ENCODE measurements around the gene ZPLD1. TPM values are rescaled to one million over a fixed set of nuclear protein-coding genes. Genes with fewer than 3 reads are reported as not detected.

ZPLD1 gene
- total and polyA plus RNA-seq, 2 of the 8 experiments (the other 6 are each of a cell fraction or from before 2014, with no cell fraction given) = not detected

DNA sequence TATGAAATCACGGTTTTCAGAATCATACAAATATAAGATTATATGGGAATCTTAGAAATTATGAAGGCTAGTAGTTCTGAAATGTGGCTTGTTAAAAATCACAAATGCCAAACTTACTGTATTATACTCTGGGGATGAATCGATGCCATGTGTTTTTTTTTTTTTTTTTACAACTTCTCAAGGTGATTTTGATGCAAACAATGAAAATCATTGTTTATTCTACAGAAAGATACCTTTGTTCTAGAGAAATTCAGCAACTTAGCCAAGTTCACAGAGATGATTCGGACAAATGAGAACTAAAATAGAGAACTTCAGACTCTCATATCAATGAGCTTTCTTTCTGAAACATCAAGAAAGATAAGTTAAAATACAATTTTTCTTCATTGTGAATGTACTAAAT lies 92.0 kb downstream of the ZPLD1 start:
- Histone ChIP-seq H2BK5ac (ENCODE audit: low read depth, low read length) (no peak overlapping the region), H2BK120ac (replicated peaks; ENCODE audit: low read depth, low read length) (no peak overlapping the region), H2AK5ac (ENCODE audit: low read depth, low read length) (no peak overlapping the region), H3K27ac (ENCODE audit: low read depth, low read length) (no peak overlapping the region), H2BK20ac (ENCODE audit: low read length) (no peak overlapping the region), H4K8ac (ENCODE audit: extremely low read depth, insufficient read depth, low read length) (no peak overlapping the region), H3K23ac (ENCODE audit: insufficient read length) (no peak overlapping the region), H2AFZ (ENCODE audit: low read length) (no peak overlapping the region), H2BK12ac (ENCODE audit: low read depth, low read length) (no peak overlapping the region), H4K91ac (replicated peaks; ENCODE audit: insufficient read length, low read length) (no peak overlapping the region), H3K79me2 (ENCODE audit: control insufficient read depth in 1 of 2, insufficient read depth in 2 of 2, low read length in 2 of 2) (no peaks in the 10 kb centered on the region), H3K79me1 (ENCODE audit: low read depth, low read length) (no peaks in the 10 kb centered on the region), H3K14ac (ENCODE audit: insufficient read length) (no peak overlapping the region), H3K4me1 (replicated peaks in 1 of 4; ENCODE audit: control insufficient read depth in 3 of 4, insufficient read depth in 4 of 4, low read length in 3 of 4) (no peaks in the 10 kb centered on the region), H3K4me2 (ENCODE audit: insufficient read depth in 1 of 2, low read depth in 2 of 2, low read length in 2 of 2) (no peak overlapping the region), H2BK15ac (ENCODE audit: low read length) (no peak overlapping the region), H3K4me3 (ENCODE audit: extremely low read depth in 1 of 4, insufficient read depth in 2 of 4, low read depth in 3 of 4, low read length in 4 of 4) (no peak overlapping the region), H3K27me3 (replicated peaks in 1 of 4; ENCODE audit: control insufficient read depth in 3 of 4, extremely low read depth in 1 of 4, insufficient read depth in 3 of 4, low read length in 3 of 4) (no peaks in the 10 kb centered on the region), H4K20me1 (replicated peaks in 1 of 2; ENCODE audit: control insufficient read depth in 1 of 2, insufficient read depth in 2 of 2, low read length in 2 of 2) (no peaks in the 10 kb centered on the region), H3K18ac (ENCODE audit: extremely low read depth, low read length) (no peak overlapping the region), H3K4ac (replicated peaks; ENCODE audit: insufficient read length, low read depth, low read length) (no peak overlapping the region), H3K9ac (replicated peaks in 1 of 4; ENCODE audit: extremely low read depth in 1 of 4, low read depth in 3 of 4, low read length in 3 of 4) (no peak overlapping the region), H3K56ac (replicated peaks; ENCODE audit: insufficient read length, low read depth, low read length) (no peak overlapping the region), H3K9me3 (ENCODE audit: insufficient read depth in 2 of 2, low read depth in 1 of 2, low read length in 1 of 2) (no peaks in the 10 kb centered on the region), H3K23me2 (ENCODE audit: low read depth, low read length) (no peaks in the 10 kb centered on the region; the same call in 1 of the 2 replicates), H4K5ac (ENCODE audit: insufficient read length, low read depth, low read length) (no peak overlapping the region), H3K36me3 (ENCODE audit: control insufficient read depth in 2 of 4, insufficient read depth in 4 of 4, low read length in 3 of 4) (no peaks in the 10 kb centered on the region)
- 70% methylated on average over 3 of the region's 3 CpGs; no CpG with 5 or more reads in 1 of the 2 experiments for WGBS, 2 experiments (ENCODE audit: extremely low coverage in 1 of 2, insufficient coverage in 1 of 2, insufficient read length in 1 of 2, insufficient replicate concordance in 2 of 2, low coverage in 1 of 2, low lambda C conversion rate in 2 of 2, missing lambda C conversion rate in 1 of 2)
- POLR2A ChIA-PET (ENCODE audit: partially characterized antibody) = no interaction called here
- DNase-seq (ENCODE audit: low read depth in 1 of 2, low spot score in 2 of 2) (no peak), FAIRE-seq (no peak)
- CTCF ChIA-PET (ENCODE audit: partially characterized antibody) = interaction anchor here (0.5 to 6.1 kb wide), 7 partner anchors 13 to 820 kb away, joined by 3 to 81 read pairs (median 3); no protein-coding TSS in a partner anchor
- no peak for TF ChIP-seq GABPA (IDR thresholded peaks at IDR 0.05; ENCODE audit: borderline replicate concordance, insufficient read depth, low read length)
- TF ChIP-seq TBP (IDR thresholded peaks at IDR 0.05; ENCODE audit: low read depth, low read length) = no peak
- TF ChIP-seq CREB1 (IDR thresholded peaks at IDR 0.05) = no peak
- TF ChIP-seq, protein P1, sequence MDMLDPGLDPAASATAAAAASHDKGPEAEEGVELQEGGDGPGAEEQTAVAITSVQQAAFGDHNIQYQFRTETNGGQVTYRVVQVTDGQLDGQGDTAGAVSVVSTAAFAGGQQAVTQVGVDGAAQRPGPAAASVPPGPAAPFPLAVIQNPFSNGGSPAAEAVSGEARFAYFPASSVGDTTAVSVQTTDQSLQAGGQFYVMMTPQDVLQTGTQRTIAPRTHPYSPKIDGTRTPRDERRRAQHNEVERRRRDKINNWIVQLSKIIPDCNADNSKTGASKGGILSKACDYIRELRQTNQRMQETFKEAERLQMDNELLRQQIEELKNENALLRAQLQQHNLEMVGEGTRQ (IDR thresholded peaks at IDR 0.05; ENCODE audit: low read length) = no peak
- no peak for TF ChIP-seq NRF1 (IDR thresholded peaks at IDR 0.05; ENCODE audit: low read depth, low read length)
- TF ChIP-seq RXRA (IDR thresholded peaks at IDR 0.05; ENCODE audit: insufficient read depth, low read depth, low read length) = no peak
- no peak for TF ChIP-seq CTBP2 (IDR thresholded peaks at IDR 0.05; ENCODE audit: borderline replicate concordance, insufficient read depth, insufficient read length, low read length)
- TF ChIP-seq KDM4A (IDR thresholded peaks at IDR 0.05; ENCODE audit: low read depth, low read length, severe bottlenecking) = no peak
- no peak for TF ChIP-seq SP1 (IDR thresholded peaks at IDR 0.05; ENCODE audit: low read depth, low read length)
- TF ChIP-seq KDM5A (IDR thresholded peaks at IDR 0.05; ENCODE audit: low read length) = no peak
- TF ChIP-seq ZNF274 (IDR thresholded peaks at IDR 0.05; ENCODE audit: borderline replicate concordance, extremely low read depth, low read length) = no peak
- TF ChIP-seq, protein P2, sequence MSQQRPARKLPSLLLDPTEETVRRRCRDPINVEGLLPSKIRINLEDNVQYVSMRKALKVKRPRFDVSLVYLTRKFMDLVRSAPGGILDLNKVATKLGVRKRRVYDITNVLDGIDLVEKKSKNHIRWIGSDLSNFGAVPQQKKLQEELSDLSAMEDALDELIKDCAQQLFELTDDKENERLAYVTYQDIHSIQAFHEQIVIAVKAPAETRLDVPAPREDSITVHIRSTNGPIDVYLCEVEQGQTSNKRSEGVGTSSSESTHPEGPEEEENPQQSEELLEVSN (IDR thresholded peaks at IDR 0.05) = no peak
- no peak for TF ChIP-seq RFX5 (IDR thresholded peaks at IDR 0.05; ENCODE audit: borderline replicate concordance, low read depth, low read length)
